Measurements from ENCODE around the gene PRKCE. TPM values are rescaled to one million over a fixed set of nuclear protein-coding genes. Genes with fewer than 3 reads are reported as not detected.

The PRKCE gene
- total and polyA plus RNA-seq, 4 donors: 2.5 to 38.6 (median 5.8) TPM

DNA sequence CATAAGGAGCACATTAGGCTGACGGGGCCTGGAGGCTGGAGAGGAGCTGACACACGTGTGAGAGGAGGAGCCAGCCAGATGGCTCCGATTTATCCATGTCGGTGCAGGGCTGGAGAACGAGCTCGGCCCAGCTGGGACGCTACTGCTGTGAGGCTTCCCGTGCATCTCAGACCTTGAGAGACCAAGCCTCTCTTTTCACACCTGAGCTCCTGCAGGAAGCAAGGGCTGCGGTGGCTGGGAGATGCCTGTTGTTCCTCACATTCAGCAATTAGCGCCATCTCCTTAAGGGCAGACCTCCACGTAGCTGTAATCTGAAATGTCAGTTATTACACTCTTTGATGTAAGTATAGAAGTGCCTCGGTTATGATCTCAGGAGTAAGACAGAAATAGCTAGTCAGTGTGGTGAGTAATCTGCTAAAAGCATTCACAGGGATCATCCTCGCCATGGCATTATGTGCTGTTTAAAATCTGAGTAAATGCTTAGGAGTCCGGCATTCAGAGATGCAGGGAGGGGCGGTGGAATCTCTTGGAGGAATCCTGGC, 107.9 kb downstream of the PRKCE start:
- no peak overlapping the region for H3K9ac ChIP-seq (ENCODE audit: low read depth in 1 of 2, low read length in 2 of 2)
- no peak overlapping the region for H3K4me3 ChIP-seq (ENCODE audit: low read depth in 1 of 3, low read length in 3 of 3)
- peaks cover 0 to 11% (median 6%) of the 10 kb centered on the region in 4 donors for H3K4me1 ChIP-seq (ENCODE audit: control insufficient read depth in 4 of 4, insufficient read depth in 4 of 4, low read length in 3 of 4)
- no peaks in the 10 kb centered on the region for H3K27me3 ChIP-seq (ENCODE audit: control insufficient read depth in 4 of 4, insufficient read depth in 4 of 4, low read length in 3 of 4)
- no peaks in the 10 kb centered on the region for H3K36me3 ChIP-seq (ENCODE audit: control insufficient read depth in 4 of 4, insufficient read depth in 3 of 4, low read depth in 1 of 4, low read length in 3 of 4)
- H3K27ac ChIP-seq (ENCODE audit: low read depth in 1 of 2, low read length in 2 of 2): no peak overlapping the region
- no peaks in the 10 kb centered on the region for H3K9me3 ChIP-seq (ENCODE audit: control insufficient read depth in 4 of 4, low read length in 3 of 4)
- TF ChIP-seq FOXA2 (IDR thresholded peaks at IDR 0.05) (no peak), FOXA1 (IDR thresholded peaks at IDR 0.05) (no peak), RXRA (IDR thresholded peaks at IDR 0.05) (no peak), GABPA (IDR thresholded peaks at IDR 0.05 in 1 of 2, conservative IDR thresholded peaks at IDR 0.05 in 1 of 2) (no peak), YY1 (IDR thresholded peaks at IDR 0.05) (no peak), SP1 (IDR thresholded peaks at IDR 0.05) (no peak)
- TF ChIP-seq, protein P1, sequence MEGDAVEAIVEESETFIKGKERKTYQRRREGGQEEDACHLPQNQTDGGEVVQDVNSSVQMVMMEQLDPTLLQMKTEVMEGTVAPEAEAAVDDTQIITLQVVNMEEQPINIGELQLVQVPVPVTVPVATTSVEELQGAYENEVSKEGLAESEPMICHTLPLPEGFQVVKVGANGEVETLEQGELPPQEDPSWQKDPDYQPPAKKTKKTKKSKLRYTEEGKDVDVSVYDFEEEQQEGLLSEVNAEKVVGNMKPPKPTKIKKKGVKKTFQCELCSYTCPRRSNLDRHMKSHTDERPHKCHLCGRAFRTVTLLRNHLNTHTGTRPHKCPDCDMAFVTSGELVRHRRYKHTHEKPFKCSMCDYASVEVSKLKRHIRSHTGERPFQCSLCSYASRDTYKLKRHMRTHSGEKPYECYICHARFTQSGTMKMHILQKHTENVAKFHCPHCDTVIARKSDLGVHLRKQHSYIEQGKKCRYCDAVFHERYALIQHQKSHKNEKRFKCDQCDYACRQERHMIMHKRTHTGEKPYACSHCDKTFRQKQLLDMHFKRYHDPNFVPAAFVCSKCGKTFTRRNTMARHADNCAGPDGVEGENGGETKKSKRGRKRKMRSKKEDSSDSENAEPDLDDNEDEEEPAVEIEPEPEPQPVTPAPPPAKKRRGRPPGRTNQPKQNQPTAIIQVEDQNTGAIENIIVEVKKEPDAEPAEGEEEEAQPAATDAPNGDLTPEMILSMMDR (IDR thresholded peaks at IDR 0.05; ENCODE audit: low read depth, low read length, missing input control): no peak
- TF ChIP-seq, protein P2, sequence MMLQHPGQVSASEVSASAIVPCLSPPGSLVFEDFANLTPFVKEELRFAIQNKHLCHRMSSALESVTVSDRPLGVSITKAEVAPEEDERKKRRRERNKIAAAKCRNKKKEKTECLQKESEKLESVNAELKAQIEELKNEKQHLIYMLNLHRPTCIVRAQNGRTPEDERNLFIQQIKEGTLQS (IDR thresholded peaks at IDR 0.05): no peak
- TF ChIP-seq, protein P3, sequence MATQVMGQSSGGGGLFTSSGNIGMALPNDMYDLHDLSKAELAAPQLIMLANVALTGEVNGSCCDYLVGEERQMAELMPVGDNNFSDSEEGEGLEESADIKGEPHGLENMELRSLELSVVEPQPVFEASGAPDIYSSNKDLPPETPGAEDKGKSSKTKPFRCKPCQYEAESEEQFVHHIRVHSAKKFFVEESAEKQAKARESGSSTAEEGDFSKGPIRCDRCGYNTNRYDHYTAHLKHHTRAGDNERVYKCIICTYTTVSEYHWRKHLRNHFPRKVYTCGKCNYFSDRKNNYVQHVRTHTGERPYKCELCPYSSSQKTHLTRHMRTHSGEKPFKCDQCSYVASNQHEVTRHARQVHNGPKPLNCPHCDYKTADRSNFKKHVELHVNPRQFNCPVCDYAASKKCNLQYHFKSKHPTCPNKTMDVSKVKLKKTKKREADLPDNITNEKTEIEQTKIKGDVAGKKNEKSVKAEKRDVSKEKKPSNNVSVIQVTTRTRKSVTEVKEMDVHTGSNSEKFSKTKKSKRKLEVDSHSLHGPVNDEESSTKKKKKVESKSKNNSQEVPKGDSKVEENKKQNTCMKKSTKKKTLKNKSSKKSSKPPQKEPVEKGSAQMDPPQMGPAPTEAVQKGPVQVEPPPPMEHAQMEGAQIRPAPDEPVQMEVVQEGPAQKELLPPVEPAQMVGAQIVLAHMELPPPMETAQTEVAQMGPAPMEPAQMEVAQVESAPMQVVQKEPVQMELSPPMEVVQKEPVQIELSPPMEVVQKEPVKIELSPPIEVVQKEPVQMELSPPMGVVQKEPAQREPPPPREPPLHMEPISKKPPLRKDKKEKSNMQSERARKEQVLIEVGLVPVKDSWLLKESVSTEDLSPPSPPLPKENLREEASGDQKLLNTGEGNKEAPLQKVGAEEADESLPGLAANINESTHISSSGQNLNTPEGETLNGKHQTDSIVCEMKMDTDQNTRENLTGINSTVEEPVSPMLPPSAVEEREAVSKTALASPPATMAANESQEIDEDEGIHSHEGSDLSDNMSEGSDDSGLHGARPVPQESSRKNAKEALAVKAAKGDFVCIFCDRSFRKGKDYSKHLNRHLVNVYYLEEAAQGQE (IDR thresholded peaks at IDR 0.05): no peak
- no peak for DNase-seq (ENCODE audit: low spot score)
- 88% methylated on average over 15 of the region's 15 CpGs for WGBS

DNA sequence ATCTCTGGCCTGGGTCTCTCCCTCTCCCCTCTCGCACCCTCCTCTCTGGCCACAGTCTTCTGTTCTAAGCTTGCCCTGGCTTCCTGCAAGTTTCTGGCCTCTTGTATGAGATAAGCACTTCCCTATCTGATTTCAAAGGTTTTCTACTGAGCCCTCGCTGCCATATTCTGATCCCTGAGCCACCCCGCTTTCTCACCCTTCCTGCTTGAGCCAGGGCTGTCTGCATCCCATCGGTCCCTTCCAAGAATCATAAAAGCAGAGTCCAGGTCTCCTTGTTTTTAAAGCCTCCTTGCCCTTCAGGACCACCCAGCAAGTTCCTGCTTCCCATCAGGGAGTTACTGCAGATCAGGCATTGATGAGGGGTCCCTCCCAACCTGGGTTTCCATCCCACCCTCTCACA, 110.2 kb downstream of the PRKCE start:
- 86% methylated on average over 4 of the region's 4 CpGs for WGBS
- TF ChIP-seq, protein P4, sequence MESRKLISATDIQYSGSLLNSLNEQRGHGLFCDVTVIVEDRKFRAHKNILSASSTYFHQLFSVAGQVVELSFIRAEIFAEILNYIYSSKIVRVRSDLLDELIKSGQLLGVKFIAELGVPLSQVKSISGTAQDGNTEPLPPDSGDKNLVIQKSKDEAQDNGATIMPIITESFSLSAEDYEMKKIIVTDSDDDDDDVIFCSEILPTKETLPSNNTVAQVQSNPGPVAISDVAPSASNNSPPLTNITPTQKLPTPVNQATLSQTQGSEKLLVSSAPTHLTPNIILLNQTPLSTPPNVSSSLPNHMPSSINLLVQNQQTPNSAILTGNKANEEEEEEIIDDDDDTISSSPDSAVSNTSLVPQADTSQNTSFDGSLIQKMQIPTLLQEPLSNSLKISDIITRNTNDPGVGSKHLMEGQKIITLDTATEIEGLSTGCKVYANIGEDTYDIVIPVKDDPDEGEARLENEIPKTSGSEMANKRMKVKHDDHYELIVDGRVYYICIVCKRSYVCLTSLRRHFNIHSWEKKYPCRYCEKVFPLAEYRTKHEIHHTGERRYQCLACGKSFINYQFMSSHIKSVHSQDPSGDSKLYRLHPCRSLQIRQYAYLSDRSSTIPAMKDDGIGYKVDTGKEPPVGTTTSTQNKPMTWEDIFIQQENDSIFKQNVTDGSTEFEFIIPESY (IDR thresholded peaks at IDR 0.05): no peak
- no peak for TF ChIP-seq GABPA (IDR thresholded peaks at IDR 0.05 in 1 of 2, conservative IDR thresholded peaks at IDR 0.05 in 1 of 2)
- TF ChIP-seq HNF4G (IDR thresholded peaks at IDR 0.05): no peak
- no peak for TF ChIP-seq YY1 (IDR thresholded peaks at IDR 0.05)
- no peak for TF ChIP-seq HNF4A (conservative IDR thresholded peaks at IDR 0.05)
- no peak for TF ChIP-seq FOXA1 (IDR thresholded peaks at IDR 0.05)
- TF ChIP-seq FOXA2 (IDR thresholded peaks at IDR 0.05): no peak
- TF ChIP-seq, protein P1 (IDR thresholded peaks at IDR 0.05; ENCODE audit: low read depth, low read length, missing input control): no peak
- TF ChIP-seq RAD21 (IDR thresholded peaks at IDR 0.05): no peak
- TF ChIP-seq, protein P2 (IDR thresholded peaks at IDR 0.05): no peak
- DNase-seq (ENCODE audit: low spot score): no peak
- Histone ChIP-seq H3K4me1 (ENCODE audit: control insufficient read depth in 4 of 4, insufficient read depth in 4 of 4, low read length in 3 of 4) (peaks cover 3 to 25% (median 17%) of the 10 kb centered on the region in 4 donors), H3K27me3 (ENCODE audit: control insufficient read depth in 4 of 4, insufficient read depth in 4 of 4, low read length in 3 of 4) (no peaks in the 10 kb centered on the region), H3K9me3 (ENCODE audit: control insufficient read depth in 4 of 4, low read length in 3 of 4) (no peaks in the 10 kb centered on the region), H3K27ac (ENCODE audit: low read depth in 1 of 2, low read length in 2 of 2) (no peak overlapping the region), H3K4me3 (ENCODE audit: low read depth in 1 of 3, low read length in 3 of 3) (no peak overlapping the region), H3K36me3 (ENCODE audit: control insufficient read depth in 4 of 4, insufficient read depth in 3 of 4, low read depth in 1 of 4, low read length in 3 of 4) (no peaks in the 10 kb centered on the region), H3K9ac (ENCODE audit: low read depth in 1 of 2, low read length in 2 of 2) (no peak overlapping the region)

Measured in liver (tissue), 9 donors.